Measurements from ENCODE around the gene GFRA3.
"Not testable (repeated sequence)": the region's sequence is repeated elsewhere in the genome, so short reads cannot be mapped to it uniquely, and the experiment has no call there.

Gene GFRA3

GRCh38 chr5:138274189-138274853 is at the start of gene GFRA3:
GFRA3 (minus strand) TSS chr5:138274621; CDS start chr5:138274424, 197 bp downstream.
- peak within 1 kb of the TSS; percentile 62; the same call in 1 of the 2 replicates for H2AFZ ChIP-seq (ENCODE audit: low read depth, low read length)
- no peaks in the 10 kb centered on the region for H3K9me3 ChIP-seq (ENCODE audit: insufficient read depth, low read length)
- no peaks in the 10 kb centered on the region for H3K27me3 ChIP-seq (ENCODE audit: low read depth, low read length)
- no peaks in the 10 kb centered on the region for H3K36me3 ChIP-seq (replicated peaks; ENCODE audit: low read depth, low read length)
- H3K4me1 ChIP-seq (ENCODE audit: low read length): 0 out of 2 replicates have a peak, but pooled peaks cover 4% of the 10 kb centered on the region
- no peak within 1 kb of the TSS for H3K27ac ChIP-seq (ENCODE audit: low read length)
- TF ChIP-seq CTCF (IDR thresholded peaks at IDR 0.05; ENCODE audit: low read depth, low read length): no peak
- TF ChIP-seq EZH2phosphoT487 (IDR thresholded peaks at IDR 0.05; ENCODE audit: low read depth): no peak
- peak within 1 kb of the TSS; percentile 59 for H3K9ac ChIP-seq (ENCODE audit: low read length)
- no peaks in the 10 kb centered on the region for H3K79me2 ChIP-seq (ENCODE audit: low read length)
- no peaks in the 10 kb centered on the region for H4K20me1 ChIP-seq (ENCODE audit: insufficient read depth, low read length)
- H3K4me2 ChIP-seq (ENCODE audit: low read length): peak within 1 kb of the TSS; percentile 89
- H3K4me3 ChIP-seq (ENCODE audit: low read length): peak within 1 kb of the TSS; percentile 80

GRCh38 chr5:138318211-138318610 is 43.8 kb upstream of the GFRA3 start:
- H3K4me3 ChIP-seq (ENCODE audit: low read length); H3K27me3 ChIP-seq (ENCODE audit: low read depth, low read length); H3K9ac ChIP-seq (ENCODE audit: low read length); H3K4me1 ChIP-seq (ENCODE audit: low read length); H3K79me2 ChIP-seq (ENCODE audit: low read length); H3K36me3 ChIP-seq (replicated peaks; ENCODE audit: low read depth, low read length); H4K20me1 ChIP-seq (ENCODE audit: insufficient read depth, low read length); H3K4me2 ChIP-seq (ENCODE audit: low read length); H2AFZ ChIP-seq (ENCODE audit: low read depth, low read length); H3K27ac ChIP-seq (ENCODE audit: low read length); H3K9me3 ChIP-seq (ENCODE audit: insufficient read depth, low read length): not testable (repeated sequence)

GRCh38 chr5:138316355-138316754 is 41.9 kb upstream of the GFRA3 start:
- TF ChIP-seq EZH2phosphoT487 (IDR thresholded peaks at IDR 0.05; ENCODE audit: low read depth) (no peak), CTCF (IDR thresholded peaks at IDR 0.05; ENCODE audit: low read depth, low read length) (no peak)
- Histone ChIP-seq H3K4me1 (ENCODE audit: low read length) (no peaks in the 10 kb centered on the region), H3K9ac (ENCODE audit: low read length) (no peak overlapping the region), H3K27me3 (ENCODE audit: low read depth, low read length) (no peaks in the 10 kb centered on the region), H4K20me1 (ENCODE audit: insufficient read depth, low read length) (no peaks in the 10 kb centered on the region), H2AFZ (ENCODE audit: low read depth, low read length) (no peak overlapping the region), H3K36me3 (replicated peaks; ENCODE audit: low read depth, low read length) (peaks cover 4% of the 10 kb centered on the region), H3K4me3 (ENCODE audit: low read length) (no peak overlapping the region), H3K79me2 (ENCODE audit: low read length) (no peaks in the 10 kb centered on the region), H3K9me3 (ENCODE audit: insufficient read depth, low read length) (no peaks in the 10 kb centered on the region), H3K4me2 (ENCODE audit: low read length) (no peak overlapping the region), H3K27ac (ENCODE audit: low read length) (no peak overlapping the region)

GRCh38 chr5:138315751-138316278 is 41.4 kb upstream of the GFRA3 start:
- Histone ChIP-seq H3K27me3 (ENCODE audit: low read depth, low read length) (no peaks in the 10 kb centered on the region), H2AFZ (ENCODE audit: low read depth, low read length) (no peak overlapping the region), H3K9me3 (ENCODE audit: insufficient read depth, low read length) (no peaks in the 10 kb centered on the region), H3K9ac (ENCODE audit: low read length) (no peak overlapping the region), H3K4me2 (ENCODE audit: low read length) (no peak overlapping the region), H4K20me1 (ENCODE audit: insufficient read depth, low read length) (no peaks in the 10 kb centered on the region), H3K27ac (ENCODE audit: low read length) (no peak overlapping the region), H3K4me1 (ENCODE audit: low read length) (no peaks in the 10 kb centered on the region), H3K36me3 (replicated peaks; ENCODE audit: low read depth, low read length) (peaks cover 4% of the 10 kb centered on the region), H3K79me2 (ENCODE audit: low read length) (no peaks in the 10 kb centered on the region), H3K4me3 (ENCODE audit: low read length) (no peak overlapping the region)
- no peak for TF ChIP-seq EZH2phosphoT487 (IDR thresholded peaks at IDR 0.05; ENCODE audit: low read depth)
- TF ChIP-seq CTCF (IDR thresholded peaks at IDR 0.05; ENCODE audit: low read depth, low read length): no peak

Measured in OCI-LY3 (cell line).